GM12878 (cell line): ENCODE data around the gene UBE2QL1. TPM values are rescaled to one million over a fixed set of nuclear protein-coding genes. Genes with fewer than 3 reads are reported as not detected.

Experiments
- ATAC-seq: fragments of 200-7000 bp; cut with Tn5 transposase; 3 replicates; pipeline ENCODE4 v1.9.1; 2020; ENCODE audit warnings: mild to moderate bottlenecking, moderate library complexity
- BruUV-seq: library from RNA; stranded (reverse); fragments of 400-500 nt; replicated peaks from 2 replicates; lab custom pipeline; 2021; lab: Mats Ljungman, UMichigan
- CTCF ChIA-PET: fragments of 300-600 bp; sonication (Branson Sonifier 250); formaldehyde crosslinking; extraction: SDS; loops from one replicate; lab custom pipeline; 2021; ENCODE audit warnings: inconsistent platforms; lab: Yijun Ruan, JAX
- POLR2A ChIA-PET: fragments of 350-600 bp; formaldehyde crosslinking; extraction: SDS; loops from one replicate; lab custom pipeline; 2021; ENCODE audit warnings: inconsistent platforms; lab: Charles Lee
- RAD21 ChIA-PET: fragments of 300-600 bp; sonication (Branson Sonifier 250); formaldehyde crosslinking; loops from one replicate; lab custom pipeline; 2023; ENCODE audit warnings: antibody characterized with exemption; ENCODE audit not compliant: unreplicated experiment; lab: Charles Lee
- SMC1A ChIA-PET: fragments of 300-600 bp; sonication (Branson Sonifier 250); formaldehyde crosslinking; loops from one replicate; lab custom pipeline; 2023; ENCODE audit not compliant: unreplicated experiment, uncharacterized antibody; lab: Charles Lee
- DNase-seq: peaks from one replicate; pipeline ENCODE4 v3.0.0-alpha.2; 2011; ENCODE audit warnings: low read depth, low spot score
- FAIRE-seq: peaks from 3 replicates; lab custom pipeline; 2011; peaks lifted over from hg19 to GRCh38; lab: Jason Lieb, UNC
- H2AFZ ChIP-seq: 2 replicates; pipeline ENCODE4 v1.6.0; 2011; ENCODE audit warnings: low read depth, low read length, control low read depth; ENCODE audit not compliant: control insufficient read depth
- H3K27ac ChIP-seq: 2 replicates; pipeline ENCODE4 v1.5.1; 2011; ENCODE audit warnings: control low read depth; ENCODE audit not compliant: control insufficient read depth, insufficient read depth
- H3K27me3 ChIP-seq, 2 experiments: replicated peaks in 1 of 2; 2 replicates each; pipeline versions ENCODE4 v1.6.0 to v1.6.1; 2011; ENCODE audit warnings: low read length in 1 of 2; ENCODE audit not compliant: control insufficient read depth in 2 of 2, insufficient read depth in 2 of 2
- H3K36me3 ChIP-seq, 2 experiments: 2 replicates each; pipeline ENCODE4 v1.5.1; 2011; ENCODE audit warnings: low read length in 1 of 2; ENCODE audit not compliant: control insufficient read depth in 2 of 2, insufficient read depth in 2 of 2
- H3K4me1 ChIP-seq: 2 replicates; pipeline ENCODE4 v1.6.1; 2011; ENCODE audit warnings: mild to moderate bottlenecking, low read length, moderate library complexity, mixed read lengths; ENCODE audit not compliant: control insufficient read depth, insufficient read depth
- H3K4me2 ChIP-seq: 2 replicates; pipeline ENCODE4 v1.6.0; 2011; ENCODE audit warnings: control low read depth; ENCODE audit not compliant: control insufficient read depth, insufficient read depth
- H3K4me3 ChIP-seq: fragments of 200-600 bp; sonication (generic); 2 replicates; pipeline ENCODE4 v1.5.1; 2016
- H3K79me2 ChIP-seq: 2 replicates; pipeline ENCODE4 v1.6.0; 2011; ENCODE audit warnings: low read length; ENCODE audit not compliant: control insufficient read depth, insufficient read depth
- H3K9ac ChIP-seq: 2 replicates; pipeline ENCODE4 v1.8.0; 2011; ENCODE audit warnings: low read length, control low read depth, mixed read lengths; ENCODE audit not compliant: control insufficient read depth, insufficient read depth
- H3K9me3 ChIP-seq: replicated peaks from 3 replicates; pipeline ENCODE4 v1.5.1; 2011; ENCODE audit warnings: mild to moderate bottlenecking, low read length; ENCODE audit not compliant: control insufficient read depth, insufficient read depth
- H4K20me1 ChIP-seq: 2 replicates; pipeline ENCODE4 v1.6.0; 2011; ENCODE audit not compliant: control insufficient read depth, insufficient read depth
- CBFB ChIP-seq: IDR thresholded peaks from 2 replicates; pipeline ENCODE4 v1.6.1; 2016; ENCODE audit warnings: antibody characterized with exemption, low read depth
- CBX5 ChIP-seq: sonication (generic); IDR thresholded peaks from 2 replicates; pipeline ENCODE4 v1.6.1; 2016; ENCODE audit warnings: low read depth, moderate library complexity, mild to moderate bottlenecking, inconsistent platforms
- DPF2 ChIP-seq: fragments of 450-650 bp; IDR thresholded peaks from 2 replicates; pipeline ENCODE4 v1.6.1; 2017; ENCODE audit warnings: mild to moderate bottlenecking
- GATAD2B ChIP-seq: fragments of 450-650 bp; conservative IDR thresholded peaks from 2 replicates; pipeline ENCODE4 v1.6.1; 2017; ENCODE audit warnings: low read depth, mild to moderate bottlenecking, moderate library complexity
- HDAC6 ChIP-seq: fragments of 200-600 bp; sonication (generic); IDR thresholded peaks from one replicate; pipeline ENCODE4 v1.8.0; 2017; ENCODE audit warnings: antibody characterized with exemption; ENCODE audit not compliant: unreplicated experiment
- MYC ChIP-seq: IDR thresholded peaks from 2 replicates; pipeline ENCODE4 v1.6.1; 2011; ENCODE audit warnings: mild to moderate bottlenecking, low read length, moderate library complexity, inconsistent platforms; ENCODE audit not compliant: insufficient read depth, insufficient replicate concordance, insufficient read length, severe bottlenecking
- NRF1 ChIP-seq: conservative IDR thresholded peaks from 2 replicates; pipeline ENCODE4 v1.6.1; 2011; ENCODE audit warnings: mild to moderate bottlenecking, low read depth, low read length, improper control_type of control experiment
- RELA ChIP-seq: fragments of 450-650 bp; IDR thresholded peaks from 2 replicates; pipeline ENCODE4 v1.8.0; 2014; ENCODE audit warnings: borderline replicate concordance; ENCODE audit not compliant: partially characterized antibody
- RFX5 ChIP-seq: IDR thresholded peaks from 2 replicates; pipeline ENCODE4 v1.6.1; 2011; ENCODE audit warnings: low read depth, low read length, improper control_type of control experiment
- WRNIP1 ChIP-seq: IDR thresholded peaks from 2 replicates; pipeline ENCODE4 v1.6.1; 2011; ENCODE audit warnings: low read depth, low read length, improper control_type of control experiment, borderline replicate concordance
- WGBS: methylation state at CpG from one replicate; pipeline ENCODE4 v1.1.6; 2016; ENCODE audit warnings: low lambda C conversion rate; ENCODE audit not compliant: insufficient replicate concordance, insufficient coverage; ENCODE audit errors: missing lambda C conversion rate; 5-methylcytosine and 5-hydroxymethylcytosine counted together
- in situ Hi-C: fragments of 300-500 bp; cut with MboI; formaldehyde crosslinking; loops from 9 replicates; pipeline ENCODE4 v1.14.3; 2018; ENCODE audit warnings: mixed read lengths
- intact Hi-C: fragments of 100-400 bp; cut with micrococcal nuclease; formaldehyde crosslinking; loops from one replicate; pipeline ENCODE4 v1.14.2; 2022; ENCODE audit not compliant: unreplicated experiment
- polyA plus RNA-seq, 11 experiments: library from polyadenylated mRNA; depleted of rRNA in 4 of 11; unstranded in 6 of 11; stranded (reverse) in 5 of 11; fragments of >200 nt; fragmentation: Nextera tagmentation in 4 of 11; fragmentation: Illumina TruSeq in 1 of 11; extraction: Ambion mirVana in 4 of 11; extraction: Trizol in 1 of 11; gene quantifications; 1 replicate in 1 of 11; 2 replicates in 10 of 11; pipeline versions ENCODE4 v1.2.1 to v1.2.3, GENCODE V29; 2011 to 2016; ENCODE audit warnings: inconsistent platforms in 2 of 11, missing spikeins in 2 of 11, low read depth in 1 of 11
- total RNA-seq, 4 experiments: library from RNA; depleted of rRNA in 3 of 4; stranded (reverse); fragments of >200 nt in 3 of 4; fragmentation: Illumina TruSeq in 1 of 4; extraction: Trizol in 1 of 4; gene quantifications; 2 replicates each; pipeline versions ENCODE4 v1.2.1 to v1.2.3, GENCODE V29; 2013 to 2021
- TF ChIP-seq, protein P1 (sequence below): fragments of 450-650 bp; IDR thresholded peaks from 2 replicates; pipeline ENCODE4 v1.6.1; 2017; ENCODE audit warnings: low read depth, mild to moderate bottlenecking, moderate library complexity
- TF ChIP-seq, protein P2 (sequence below): fragments of 450-650 bp; conservative IDR thresholded peaks from 2 replicates; pipeline ENCODE4 v1.6.1; 2017; ENCODE audit warnings: mild to moderate bottlenecking, moderate library complexity
- TF ChIP-seq, protein P3 (sequence below): fragments of 450-650 bp; formaldehyde crosslinking; IDR thresholded peaks from 2 replicates; pipeline ENCODE4 v1.5.0; 2022; ENCODE audit warnings: mild to moderate bottlenecking, missing genetic modification characterization
- TF ChIP-seq, protein P4 (sequence below): IDR thresholded peaks from 2 replicates; pipeline ENCODE4 v1.6.1; 2012; ENCODE audit warnings: mild to moderate bottlenecking, low read depth, low read length

UBE2QL1 gene
- total and polyA plus RNA-seq, 10 of the 15 experiments (the other 5 are each of a cell fraction or from before 2014, with no cell fraction given): 0.03 to 0.62 (median 0.04) TPM; not detected in 6

GRCh38 chr5:6490246-6490645 is 41.6 kb downstream of the UBE2QL1 start:
- no peaks in the 10 kb centered on the region for H3K36me3 ChIP-seq
- H3K79me2 ChIP-seq: no peaks in the 10 kb centered on the region
- CTCF ChIA-PET: no interaction called here
- H3K27ac ChIP-seq: no peak overlapping the region
- RAD21 ChIA-PET: no interaction called here
- H3K27me3 ChIP-seq: no peaks in the 10 kb centered on the region
- intact Hi-C loops: no loop called here
- SMC1A ChIA-PET: no interaction called here
- no TSS peak for BruUV-seq
- POLR2A ChIA-PET: no interaction called here
- 70% methylated on average over 9 of the region's 9 CpGs for WGBS
- peaks cover 44% of the 10 kb centered on the region for H3K4me1 ChIP-seq
- in situ Hi-C loops: no loop called here
- no peaks in the 10 kb centered on the region; the same call in 2 of the 3 replicates for H3K9me3 ChIP-seq
- H3K4me3 ChIP-seq: no peak overlapping the region
- H4K20me1 ChIP-seq: no peaks in the 10 kb centered on the region
- FAIRE-seq (no peak), ATAC-seq (no peak), DNase-seq (no peak)
- no peak overlapping the region for H3K4me2 ChIP-seq
- H3K9ac ChIP-seq: no peak overlapping the region
- no peak overlapping the region for H2AFZ ChIP-seq
- TF ChIP-seq CBX5 (no peak), RFX5 (no peak), HDAC6 (no peak), DPF2 (no peak), RELA (no peak), NRF1 (no peak), GATAD2B (no peak), WRNIP1 (no peak), CBFB (no peak), MYC (no peak)
- TF ChIP-seq, protein P1, sequence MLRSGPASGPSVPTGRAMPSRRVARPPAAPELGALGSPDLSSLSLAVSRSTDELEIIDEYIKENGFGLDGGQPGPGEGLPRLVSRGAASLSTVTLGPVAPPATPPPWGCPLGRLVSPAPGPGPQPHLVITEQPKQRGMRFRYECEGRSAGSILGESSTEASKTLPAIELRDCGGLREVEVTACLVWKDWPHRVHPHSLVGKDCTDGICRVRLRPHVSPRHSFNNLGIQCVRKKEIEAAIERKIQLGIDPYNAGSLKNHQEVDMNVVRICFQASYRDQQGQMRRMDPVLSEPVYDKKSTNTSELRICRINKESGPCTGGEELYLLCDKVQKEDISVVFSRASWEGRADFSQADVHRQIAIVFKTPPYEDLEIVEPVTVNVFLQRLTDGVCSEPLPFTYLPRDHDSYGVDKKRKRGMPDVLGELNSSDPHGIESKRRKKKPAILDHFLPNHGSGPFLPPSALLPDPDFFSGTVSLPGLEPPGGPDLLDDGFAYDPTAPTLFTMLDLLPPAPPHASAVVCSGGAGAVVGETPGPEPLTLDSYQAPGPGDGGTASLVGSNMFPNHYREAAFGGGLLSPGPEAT: no peak
- TF ChIP-seq, protein P2, sequence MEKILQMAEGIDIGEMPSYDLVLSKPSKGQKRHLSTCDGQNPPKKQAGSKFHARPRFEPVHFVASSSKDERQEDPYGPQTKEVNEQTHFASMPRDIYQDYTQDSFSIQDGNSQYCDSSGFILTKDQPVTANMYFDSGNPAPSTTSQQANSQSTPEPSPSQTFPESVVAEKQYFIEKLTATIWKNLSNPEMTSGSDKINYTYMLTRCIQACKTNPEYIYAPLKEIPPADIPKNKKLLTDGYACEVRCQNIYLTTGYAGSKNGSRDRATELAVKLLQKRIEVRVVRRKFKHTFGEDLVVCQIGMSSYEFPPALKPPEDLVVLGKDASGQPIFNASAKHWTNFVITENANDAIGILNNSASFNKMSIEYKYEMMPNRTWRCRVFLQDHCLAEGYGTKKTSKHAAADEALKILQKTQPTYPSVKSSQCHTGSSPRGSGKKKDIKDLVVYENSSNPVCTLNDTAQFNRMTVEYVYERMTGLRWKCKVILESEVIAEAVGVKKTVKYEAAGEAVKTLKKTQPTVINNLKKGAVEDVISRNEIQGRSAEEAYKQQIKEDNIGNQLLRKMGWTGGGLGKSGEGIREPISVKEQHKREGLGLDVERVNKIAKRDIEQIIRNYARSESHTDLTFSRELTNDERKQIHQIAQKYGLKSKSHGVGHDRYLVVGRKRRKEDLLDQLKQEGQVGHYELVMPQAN: no peak
- TF ChIP-seq, protein P3, sequence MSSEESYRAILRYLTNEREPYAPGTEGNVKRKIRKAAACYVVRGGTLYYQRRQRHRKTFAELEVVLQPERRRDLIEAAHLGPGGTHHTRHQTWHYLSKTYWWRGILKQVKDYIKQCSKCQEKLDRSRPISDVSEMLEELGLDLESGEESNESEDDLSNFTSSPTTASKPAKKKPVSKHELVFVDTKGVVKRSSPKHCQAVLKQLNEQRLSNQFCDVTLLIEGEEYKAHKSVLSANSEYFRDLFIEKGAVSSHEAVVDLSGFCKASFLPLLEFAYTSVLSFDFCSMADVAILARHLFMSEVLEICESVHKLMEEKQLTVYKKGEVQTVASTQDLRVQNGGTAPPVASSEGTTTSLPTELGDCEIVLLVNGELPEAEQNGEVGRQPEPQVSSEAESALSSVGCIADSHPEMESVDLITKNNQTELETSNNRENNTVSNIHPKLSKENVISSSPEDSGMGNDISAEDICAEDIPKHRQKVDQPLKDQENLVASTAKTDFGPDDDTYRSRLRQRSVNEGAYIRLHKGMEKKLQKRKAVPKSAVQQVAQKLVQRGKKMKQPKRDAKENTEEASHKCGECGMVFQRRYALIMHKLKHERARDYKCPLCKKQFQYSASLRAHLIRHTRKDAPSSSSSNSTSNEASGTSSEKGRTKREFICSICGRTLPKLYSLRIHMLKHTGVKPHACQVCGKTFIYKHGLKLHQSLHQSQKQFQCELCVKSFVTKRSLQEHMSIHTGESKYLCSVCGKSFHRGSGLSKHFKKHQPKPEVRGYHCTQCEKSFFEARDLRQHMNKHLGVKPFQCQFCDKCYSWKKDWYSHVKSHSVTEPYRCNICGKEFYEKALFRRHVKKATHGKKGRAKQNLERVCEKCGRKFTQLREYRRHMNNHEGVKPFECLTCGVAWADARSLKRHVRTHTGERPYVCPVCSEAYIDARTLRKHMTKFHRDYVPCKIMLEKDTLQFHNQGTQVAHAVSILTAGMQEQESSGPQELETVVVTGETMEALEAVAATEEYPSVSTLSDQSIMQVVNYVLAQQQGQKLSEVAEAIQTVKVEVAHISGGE (CRISPR knock-in tag): no peak
- TF ChIP-seq, protein P4, sequence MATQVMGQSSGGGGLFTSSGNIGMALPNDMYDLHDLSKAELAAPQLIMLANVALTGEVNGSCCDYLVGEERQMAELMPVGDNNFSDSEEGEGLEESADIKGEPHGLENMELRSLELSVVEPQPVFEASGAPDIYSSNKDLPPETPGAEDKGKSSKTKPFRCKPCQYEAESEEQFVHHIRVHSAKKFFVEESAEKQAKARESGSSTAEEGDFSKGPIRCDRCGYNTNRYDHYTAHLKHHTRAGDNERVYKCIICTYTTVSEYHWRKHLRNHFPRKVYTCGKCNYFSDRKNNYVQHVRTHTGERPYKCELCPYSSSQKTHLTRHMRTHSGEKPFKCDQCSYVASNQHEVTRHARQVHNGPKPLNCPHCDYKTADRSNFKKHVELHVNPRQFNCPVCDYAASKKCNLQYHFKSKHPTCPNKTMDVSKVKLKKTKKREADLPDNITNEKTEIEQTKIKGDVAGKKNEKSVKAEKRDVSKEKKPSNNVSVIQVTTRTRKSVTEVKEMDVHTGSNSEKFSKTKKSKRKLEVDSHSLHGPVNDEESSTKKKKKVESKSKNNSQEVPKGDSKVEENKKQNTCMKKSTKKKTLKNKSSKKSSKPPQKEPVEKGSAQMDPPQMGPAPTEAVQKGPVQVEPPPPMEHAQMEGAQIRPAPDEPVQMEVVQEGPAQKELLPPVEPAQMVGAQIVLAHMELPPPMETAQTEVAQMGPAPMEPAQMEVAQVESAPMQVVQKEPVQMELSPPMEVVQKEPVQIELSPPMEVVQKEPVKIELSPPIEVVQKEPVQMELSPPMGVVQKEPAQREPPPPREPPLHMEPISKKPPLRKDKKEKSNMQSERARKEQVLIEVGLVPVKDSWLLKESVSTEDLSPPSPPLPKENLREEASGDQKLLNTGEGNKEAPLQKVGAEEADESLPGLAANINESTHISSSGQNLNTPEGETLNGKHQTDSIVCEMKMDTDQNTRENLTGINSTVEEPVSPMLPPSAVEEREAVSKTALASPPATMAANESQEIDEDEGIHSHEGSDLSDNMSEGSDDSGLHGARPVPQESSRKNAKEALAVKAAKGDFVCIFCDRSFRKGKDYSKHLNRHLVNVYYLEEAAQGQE: no peak
